Mucosa of descending colon (tissue), 3 donors: ENCODE measurements around the gene NSA2. TPM values are rescaled to one million over a fixed set of nuclear protein-coding genes. Genes with fewer than 3 reads are reported as not detected.
A peak's percentile ranks its signal among the peaks of the same experiment; 100 is the strongest.

Experiments used
- ATAC-seq: fragments of 200-7000 bp; cut with Tn5 transposase; one replicate; pipeline ENCODE4 v1.9.1; 2020; ENCODE audit warnings: mild to moderate bottlenecking, moderate library complexity
- DNase-seq, 3 donors: peaks; one replicate each; pipeline ENCODE4 v3.0.0-alpha.2; 2020
- H3K36me3 ChIP-seq: fragments of 200-600 bp; one replicate; pipeline ENCODE4 v1.8.0; 2021; ENCODE audit warnings: low read depth, mild to moderate bottlenecking
- H3K4me1 ChIP-seq: fragments of 200-600 bp; one replicate; pipeline ENCODE4 v1.8.0; 2021; ENCODE audit warnings: low read depth, mild to moderate bottlenecking
- H3K4me3 ChIP-seq: fragments of 200-600 bp; one replicate; pipeline ENCODE4 v1.8.0; 2021; ENCODE audit warnings: mild to moderate bottlenecking
- H3K9me3 ChIP-seq: fragments of 200-600 bp; one replicate; pipeline ENCODE4 v1.8.0; 2021; ENCODE audit warnings: mild to moderate bottlenecking
- CTCF ChIP-seq: fragments of 200-600 bp; IDR thresholded peaks from one replicate; pipeline ENCODE4 v1.8.0; 2022; ENCODE audit warnings: antibody characterized with exemption, mild to moderate bottlenecking
- intact Hi-C, 2 donors: fragments of 100-400 bp; cut with DNase I in 1 of 2; cut with micrococcal nuclease in 1 of 2; formaldehyde crosslinking; loops; one replicate each; pipeline versions ENCODE4 v1.11.0 to v1.11.1; 2022; cut with DNase I, micrococcal nuclease
- total RNA-seq, 3 donors: library from RNA; stranded (reverse); fragmentation: NEBNext Ultra II Directional in 2 of 3; extraction: Animal tissue kit (Norgen Biotek cat#: 25700) in 2 of 3; gene quantifications; one replicate each; pipeline versions ENCODE4 v1.2.1 to v1.2.4, GENCODE V29; 2021 to 2023
- donor health status: DM: no; HTN: no; CAD: no; lungs with moderate emphysema.
- donor health status: DM: no; HTN: no; CAD: no.
- donor health status: DM: no; HTN: yes; CAD: no.

NSA2 gene
- total RNA-seq, 3 donors from 2014 or later: 48.6 to 62.6 (median 49.9) TPM

- no peak for TF ChIP-seq CTCF
- ATAC-seq: no peak
- Histone ChIP-seq H3K36me3 (no peaks in the 10 kb centered on the region), H3K9me3 (no peaks in the 10 kb centered on the region), H3K4me3 (peak overlapping the region; percentile 81), H3K4me1 (peaks cover 25% of the 10 kb centered on the region)
- peak in 1 of 3 donors; percentile 29 for DNase-seq
- intact Hi-C loops: loop anchor here in 1 of 2 donors (5.0 kb wide), 1 partner anchor 136 kb away; no protein-coding TSS in a partner anchor
These were observed 1.1 kb upstream of the NSA2 start for GRCh38 chr5:74765929-74766328.

GRCh38 chr5:74766418-74766848 lies 616 bp upstream of the NSA2 start:
- H3K4me1 ChIP-seq: peaks cover 25% of the 10 kb centered on the region
- peak; percentile 59 for ATAC-seq

GRCh38 chr5:74767579-74767913 lies 497 bp downstream of the NSA2 start:
- intact Hi-C loops: loop anchor here in 1 of 2 donors (5.0 kb wide), 1 partner anchor 135 kb away; no protein-coding TSS in a partner anchor
- peak; percentile 52 for ATAC-seq
- Histone ChIP-seq H3K4me1 (peaks cover 25% of the 10 kb centered on the region), H3K36me3 (no peaks in the 10 kb centered on the region), H3K9me3 (no peaks in the 10 kb centered on the region), H3K4me3 (peak overlapping the region; percentile 81)
- no peak for TF ChIP-seq CTCF
- DNase-seq: peak in 1 of 3 donors; percentile 56

More at GRCh38 chr5:74766418-74766848, 616 bp upstream of the NSA2 start:
- peak overlapping the region; percentile 81 for H3K4me3 ChIP-seq
- TF ChIP-seq CTCF: no peak
- DNase-seq: peak in 1 of 3 donors; percentile 12
- no peaks in the 10 kb centered on the region for H3K9me3 ChIP-seq
- H3K36me3 ChIP-seq: no peaks in the 10 kb centered on the region
- intact Hi-C loops: loop anchor here in 1 of 2 donors (5.0 kb wide), 1 partner anchor 136 kb away; no protein-coding TSS in a partner anchor

- peaks cover 8% of the 10 kb centered on the region for H3K4me1 ChIP-seq
- H3K4me3 ChIP-seq: no peak overlapping the region
- no peak for ATAC-seq
- no peaks in the 10 kb centered on the region for H3K9me3 ChIP-seq
- no peak for DNase-seq
- TF ChIP-seq CTCF: no peak
- H3K36me3 ChIP-seq: no peaks in the 10 kb centered on the region
- intact Hi-C loops: no loop called here
These were observed 5.3 kb downstream of the NSA2 start for GRCh38 chr5:74772359-74772758.

- Histone ChIP-seq H3K4me3 (no peak overlapping the region), H3K4me1 (no peaks in the 10 kb centered on the region), H3K36me3 (no peaks in the 10 kb centered on the region), H3K9me3 (no peaks in the 10 kb centered on the region)
- intact Hi-C loops: no loop called here
- DNase-seq (no peak), ATAC-seq (peak; percentile 45)
- TF ChIP-seq CTCF: no peak
These were observed 11.6 kb downstream of the NSA2 start for GRCh38 chr5:74778609-74779008.

GRCh38 chr5:74786851-74787250 lies 19.8 kb downstream of the NSA2 start:
- H3K4me3 ChIP-seq: no peak overlapping the region
- TF ChIP-seq CTCF: no peak
- H3K36me3 ChIP-seq: no peaks in the 10 kb centered on the region
- intact Hi-C loops: no loop called here
- no peak for ATAC-seq
- no peaks in the 10 kb centered on the region for H3K4me1 ChIP-seq
- no peaks in the 10 kb centered on the region for H3K9me3 ChIP-seq
- peak in 1 of 3 donors; percentile 35 for DNase-seq
